BJ (cell line): ENCODE data around the gene SSC5D. TPM values are rescaled to one million over a fixed set of nuclear protein-coding genes. Genes with fewer than 3 reads are reported as not detected.

ENCODE experiments used
- CTCF ChIA-PET: fragments of 350-600 bp; formaldehyde crosslinking; extraction: SDS; loops from one replicate; lab custom pipeline; 2021; ENCODE audit warnings: antibody characterized with exemption, inconsistent platforms; lab: Yijun Ruan, JAX
- POLR2A ChIA-PET: fragments of 300-600 bp; sonication (Branson Sonifier 250); formaldehyde crosslinking; extraction: SDS; loops from one replicate; lab custom pipeline; 2021; ENCODE audit warnings: antibody characterized with exemption; lab: Charles Lee
- DNase-seq: peaks from one replicate; pipeline ENCODE4 v3.0.0-alpha.2; 2011; ENCODE audit warnings: low read depth
- H3K27me3 ChIP-seq: 2 replicates; pipeline ENCODE4 v1.6.0; 2011; ENCODE audit warnings: low read length; ENCODE audit not compliant: control insufficient read depth, insufficient read depth
- H3K36me3 ChIP-seq: 2 replicates; pipeline ENCODE4 v1.5.1; 2011; ENCODE audit warnings: low read length; ENCODE audit not compliant: control insufficient read depth, insufficient read depth
- H3K4me3 ChIP-seq: 2 replicates; pipeline ENCODE4 v1.5.1; 2011; ENCODE audit warnings: low read depth, mild to moderate bottlenecking, control low read depth, low read length
- CTCF ChIP-seq: IDR thresholded peaks from 2 replicates; pipeline ENCODE4 v1.5.1; 2011; ENCODE audit warnings: low read depth, mild to moderate bottlenecking, control low read depth, inconsistent platforms, low read length, moderate library complexity; ENCODE audit not compliant: insufficient read depth
- polyA plus RNA-seq: library from polyadenylated mRNA; depleted of rRNA; stranded (reverse); fragments of >200 nt; gene quantifications from 2 replicates; pipeline ENCODE4 v1.2.3, GENCODE V29; 2011

Gene SSC5D
- polyA plus RNA-seq, 1 experiment, result 8.2 TPM

- H3K27me3 ChIP-seq, result peaks cover 35% of the 10 kb centered on the region
- no peaks in the 10 kb centered on the region for H3K36me3 ChIP-seq
- POLR2A ChIA-PET, result no interaction called here
- no peak overlapping the region for H3K4me3 ChIP-seq
- no peak for DNase-seq
- CTCF ChIA-PET, result no interaction called here
- no peak for TF ChIP-seq CTCF
Observed at GRCh38 chr19:55441692-55442321, 46.4 kb upstream of the SSC5D start.

- Histone ChIP-seq H3K27me3 (peaks cover 35% of the 10 kb centered on the region), H3K36me3 (no peaks in the 10 kb centered on the region), H3K4me3 (no peak overlapping the region)
- TF ChIP-seq CTCF, result no peak
- CTCF ChIA-PET, result no interaction called here
- DNase-seq, result no peak
- POLR2A ChIA-PET, result no interaction called here
Observed at GRCh38 chr19:55442372-55442961, 45.8 kb upstream of the SSC5D start.

GRCh38 chr19:55443045-55443823, 45.0 kb upstream of the SSC5D start, which contains the start of gene SHISA7:
TSS of gene SHISA7 (minus strand) at chr19:55443300. CDS start at chr19:55442863, 437 bp downstream.
- no peaks in the 10 kb centered on the region for H3K36me3 ChIP-seq
- peaks cover 35% of the 10 kb centered on the region for H3K27me3 ChIP-seq
- TF ChIP-seq CTCF, result no peak
- no peak for DNase-seq
- H3K4me3 ChIP-seq, result no peak within 1 kb of the TSS
- ChIA-PET POLR2A (no interaction called here), CTCF (interaction anchor here (1.0 to 2.1 kb wide), 3 partner anchors 10 to 25 kb away, joined by 4 to 10 read pairs (median 7); no protein-coding TSS in a partner anchor)

GRCh38 chr19:55443824-55444480, 44.3 kb upstream of the SSC5D start:
- ChIA-PET CTCF (interaction anchor here (0.6 to 2.1 kb wide), 6 partner anchors 10 to 284 kb away, joined by 3 to 10 read pairs (median 4); partner anchors contain the start of gene ISOC2), POLR2A (no interaction called here)
- no peak overlapping the region for H3K4me3 ChIP-seq
- no peak for DNase-seq
- H3K27me3 ChIP-seq, result peaks cover 34% of the 10 kb centered on the region
- no peaks in the 10 kb centered on the region for H3K36me3 ChIP-seq
- TF ChIP-seq CTCF, result no peak
